IPS-18a (cell line): ENCODE results near the gene GPR37L1.

Source experiments
- H3K27ac ChIP-seq: one replicate; pipeline ENCODE4 v1.5.1; 2013; ENCODE audit warnings: low read length
- H3K27me3 ChIP-seq: one replicate; pipeline ENCODE4 v1.6.1; 2013; ENCODE audit warnings: mild to moderate bottlenecking, low read length; ENCODE audit not compliant: control insufficient read depth, insufficient read depth
- H3K36me3 ChIP-seq: one replicate; pipeline ENCODE4 v1.6.1; 2013; ENCODE audit warnings: low read depth, low read length; ENCODE audit not compliant: control insufficient read depth
- H3K4me1 ChIP-seq: one replicate; pipeline ENCODE4 v1.6.1; 2013; ENCODE audit warnings: low read depth, low read length; ENCODE audit not compliant: control insufficient read depth
- H3K4me3 ChIP-seq: one replicate; pipeline ENCODE4 v1.5.1; 2013; ENCODE audit warnings: low read length
- H3K9ac ChIP-seq: one replicate; pipeline ENCODE4 v1.6.1; 2013; ENCODE audit warnings: mild to moderate bottlenecking, low read length, moderate library complexity
- H3K9me3 ChIP-seq: one replicate; pipeline ENCODE4 v1.6.1; 2013; ENCODE audit warnings: low read depth, low read length; ENCODE audit not compliant: control insufficient read depth

Gene GPR37L1

GRCh38 chr1:202112859-202113689, 9.6 kb upstream of the GPR37L1 start:
- Histone ChIP-seq H3K9ac (no peak overlapping the region), H3K36me3 (no peaks in the 10 kb centered on the region), H3K9me3 (no peaks in the 10 kb centered on the region), H3K27me3 (no peaks in the 10 kb centered on the region), H3K4me3 (no peak overlapping the region), H3K27ac (no peak overlapping the region), H3K4me1 (no peaks in the 10 kb centered on the region)

- Histone ChIP-seq H3K9ac (no peak overlapping the region), H3K4me1 (no peaks in the 10 kb centered on the region), H3K27me3 (no peaks in the 10 kb centered on the region), H3K36me3 (no peaks in the 10 kb centered on the region), H3K27ac (no peak overlapping the region), H3K4me3 (no peak overlapping the region), H3K9me3 (no peaks in the 10 kb centered on the region)
These were observed 8.9 kb upstream of the GPR37L1 start for GRCh38 chr1:202113690-202114300.

- no peaks in the 10 kb centered on the region for H3K4me1 ChIP-seq
These were observed 6.4 kb upstream of the GPR37L1 start for GRCh38 chr1:202116287-202116686.

GRCh38 chr1:202117898-202118371, 4.8 kb upstream of the GPR37L1 start:
- Histone ChIP-seq H3K4me3 (no peak overlapping the region), H3K9ac (no peak overlapping the region), H3K27me3 (no peaks in the 10 kb centered on the region), H3K9me3 (no peaks in the 10 kb centered on the region), H3K27ac (no peak overlapping the region), H3K36me3 (no peaks in the 10 kb centered on the region), H3K4me1 (peaks cover 2% of the 10 kb centered on the region)

More at GRCh38 chr1:202116287-202116686, 6.4 kb upstream of the GPR37L1 start:
- no peak overlapping the region for H3K9ac ChIP-seq
- no peak overlapping the region for H3K27ac ChIP-seq
- no peaks in the 10 kb centered on the region for H3K27me3 ChIP-seq
- H3K9me3 ChIP-seq = no peaks in the 10 kb centered on the region
- no peaks in the 10 kb centered on the region for H3K36me3 ChIP-seq
- H3K4me3 ChIP-seq = no peak overlapping the region

- Histone ChIP-seq H3K9ac (no peak overlapping the region), H3K27ac (no peak overlapping the region), H3K27me3 (no peaks in the 10 kb centered on the region), H3K36me3 (no peaks in the 10 kb centered on the region), H3K4me3 (no peak overlapping the region), H3K9me3 (no peaks in the 10 kb centered on the region), H3K4me1 (peaks cover 2% of the 10 kb centered on the region)
These were observed 1.7 kb upstream of the GPR37L1 start for GRCh38 chr1:202121006-202121405.

GRCh38 chr1:202123336-202123813, 658 bp downstream of the GPR37L1 start:
- H3K9ac ChIP-seq = no peak overlapping the region

GRCh38 chr1:202124142-202124541, 1.4 kb downstream of the GPR37L1 start:
- H3K9ac ChIP-seq = no peak overlapping the region
- H3K9me3 ChIP-seq = no peaks in the 10 kb centered on the region
- no peaks in the 10 kb centered on the region for H3K36me3 ChIP-seq
- H3K4me1 ChIP-seq = peaks cover 2% of the 10 kb centered on the region
- no peak overlapping the region for H3K4me3 ChIP-seq
- no peak overlapping the region for H3K27ac ChIP-seq
- no peaks in the 10 kb centered on the region for H3K27me3 ChIP-seq

More at GRCh38 chr1:202123336-202123813, 658 bp downstream of the GPR37L1 start:
- Histone ChIP-seq H3K27ac (no peak overlapping the region), H3K4me1 (peaks cover 2% of the 10 kb centered on the region), H3K27me3 (no peaks in the 10 kb centered on the region), H3K9me3 (no peaks in the 10 kb centered on the region), H3K4me3 (no peak overlapping the region), H3K36me3 (no peaks in the 10 kb centered on the region)

GRCh38 chr1:202125611-202126010, 2.9 kb downstream of the GPR37L1 start:
- H3K4me3 ChIP-seq = no peak overlapping the region
- no peaks in the 10 kb centered on the region for H3K9me3 ChIP-seq
- H3K4me1 ChIP-seq = peaks cover 2% of the 10 kb centered on the region
- H3K27ac ChIP-seq = no peak overlapping the region
- H3K36me3 ChIP-seq = no peaks in the 10 kb centered on the region
- no peaks in the 10 kb centered on the region for H3K27me3 ChIP-seq
- no peak overlapping the region for H3K9ac ChIP-seq

- H3K27me3 ChIP-seq = no peaks in the 10 kb centered on the region
- peaks cover 2% of the 10 kb centered on the region for H3K4me1 ChIP-seq
- H3K9me3 ChIP-seq = no peaks in the 10 kb centered on the region
- no peak overlapping the region for H3K9ac ChIP-seq
- H3K36me3 ChIP-seq = no peaks in the 10 kb centered on the region
- H3K4me3 ChIP-seq = no peak overlapping the region
- H3K27ac ChIP-seq = no peak overlapping the region
These were observed 3.7 kb downstream of the GPR37L1 start for GRCh38 chr1:202126426-202126825.

GRCh38 chr1:202127061-202127460, 4.3 kb downstream of the GPR37L1 start:
- H3K9me3 ChIP-seq = no peaks in the 10 kb centered on the region
- no peak overlapping the region for H3K27ac ChIP-seq
- H3K9ac ChIP-seq = no peak overlapping the region
- H3K36me3 ChIP-seq = peaks cover 1% of the 10 kb centered on the region
- peaks cover 2% of the 10 kb centered on the region for H3K4me1 ChIP-seq
- no peaks in the 10 kb centered on the region for H3K27me3 ChIP-seq
- no peak overlapping the region for H3K4me3 ChIP-seq

GRCh38 chr1:202127836-202128622, 5.3 kb downstream of the GPR37L1 start:
- Histone ChIP-seq H3K9ac (no peak overlapping the region), H3K27ac (no peak overlapping the region)

More at GRCh38 chr1:202127836-202128622, 5.3 kb downstream of the GPR37L1 start:
- Histone ChIP-seq H3K27me3 (no peaks in the 10 kb centered on the region), H3K9me3 (no peaks in the 10 kb centered on the region), H3K36me3 (peaks cover 5% of the 10 kb centered on the region), H3K4me1 (no peaks in the 10 kb centered on the region), H3K4me3 (no peak overlapping the region)
